Parathyroid adenoma (tissue), 2 donors: ENCODE data around the gene ROCK2.
A peak's percentile ranks its signal among the peaks of the same experiment; 100 is the strongest.

ENCODE experiments used
- H2AFZ ChIP-seq: fragments of 300-600 bp; sonication (generic); one replicate; pipeline ENCODE4 v1.7.0; 2017; ENCODE audit warnings: antibody characterized with exemption, mild to moderate bottlenecking
- H3K27ac ChIP-seq: fragments of 300-600 bp; sonication (generic); one replicate; pipeline ENCODE4 v1.7.0; 2017
- H3K27me3 ChIP-seq: fragments of 300-600 bp; sonication (generic); one replicate; pipeline ENCODE4 v1.7.0; 2017; ENCODE audit warnings: low read length; ENCODE audit not compliant: control insufficient read depth, insufficient read depth
- H3K36me3 ChIP-seq: fragments of 300-600 bp; sonication (generic); one replicate; pipeline ENCODE4 v1.7.0; 2017; ENCODE audit warnings: low read length; ENCODE audit not compliant: control insufficient read depth, insufficient read depth
- H3K4me1 ChIP-seq: fragments of 300-600 bp; sonication (generic); one replicate; pipeline ENCODE4 v1.7.0; 2017; ENCODE audit warnings: control low read depth
- H3K4me2 ChIP-seq: fragments of 300-600 bp; sonication (generic); one replicate; pipeline ENCODE4 v1.7.0; 2017; ENCODE audit warnings: low read length
- H3K4me3 ChIP-seq: fragments of 300-600 bp; sonication (generic); one replicate; pipeline ENCODE4 v1.7.0; 2017; ENCODE audit warnings: low read depth, low read length
- H3K79me2 ChIP-seq: fragments of 300-600 bp; sonication (generic); one replicate; pipeline ENCODE4 v1.7.0; 2017; ENCODE audit warnings: control low read depth
- H3K9ac ChIP-seq: fragments of 300-600 bp; sonication (generic); one replicate; pipeline ENCODE4 v1.7.0; 2017; ENCODE audit warnings: mild to moderate bottlenecking
- H3K9me3 ChIP-seq: fragments of 300-600 bp; sonication (generic); one replicate; pipeline ENCODE4 v1.7.0; 2017; ENCODE audit warnings: low read length; ENCODE audit not compliant: control insufficient read depth
- CTCF ChIP-seq: fragments of 300-600 bp; sonication (generic); IDR thresholded peaks from one replicate; pipeline ENCODE4 v1.7.0; 2017; ENCODE audit warnings: antibody characterized with exemption, mild to moderate bottlenecking
- donor health status: primary hyperparathyroidism.

The ROCK2 gene

DNA sequence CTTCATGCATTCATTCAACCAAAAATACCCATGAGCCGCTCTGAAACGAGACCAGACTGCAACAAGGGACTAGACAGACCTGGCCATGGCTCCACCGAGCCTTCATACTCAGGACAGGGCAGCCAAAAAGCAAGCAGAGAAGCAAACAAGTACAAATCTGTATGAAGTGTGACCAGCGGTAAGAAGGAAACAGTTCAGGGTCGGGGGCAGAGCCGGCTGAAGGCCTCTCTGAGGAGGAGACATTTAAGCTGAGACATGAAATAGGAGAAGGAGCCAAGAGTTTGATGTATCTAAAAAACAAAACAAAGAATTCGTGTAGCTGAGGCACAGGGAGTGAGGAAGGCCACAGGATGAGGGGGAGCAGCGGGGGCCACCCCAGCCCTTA lies 210.5 kb downstream of the ROCK2 start:
- H3K27me3 ChIP-seq: no peaks in the 10 kb centered on the region
- no peaks in the 10 kb centered on the region for H3K36me3 ChIP-seq
- no peak overlapping the region for H3K4me3 ChIP-seq
- no peak overlapping the region for H3K4me2 ChIP-seq
- H2AFZ ChIP-seq: peak overlapping the region; percentile 1
- H3K4me1 ChIP-seq: peaks cover 3% of the 10 kb centered on the region
- H3K9ac ChIP-seq: no peak overlapping the region
- no peaks in the 10 kb centered on the region for H3K9me3 ChIP-seq
- H3K27ac ChIP-seq: no peak overlapping the region
- TF ChIP-seq CTCF: no peak
- H3K79me2 ChIP-seq: no peaks in the 10 kb centered on the region

GRCh38 chr2:11133238-11133935 lies 211.0 kb downstream of the ROCK2 start:
- peak overlapping the region; percentile 88 for H3K4me2 ChIP-seq
- H3K36me3 ChIP-seq: no peaks in the 10 kb centered on the region
- TF ChIP-seq CTCF: no peak
- H3K9me3 ChIP-seq: no peaks in the 10 kb centered on the region
- no peaks in the 10 kb centered on the region for H3K27me3 ChIP-seq
- H3K4me1 ChIP-seq: peaks cover 3% of the 10 kb centered on the region
- no peaks in the 10 kb centered on the region for H3K79me2 ChIP-seq
- no peak overlapping the region for H3K27ac ChIP-seq
- H3K9ac ChIP-seq: no peak overlapping the region
- H2AFZ ChIP-seq: peak overlapping the region; percentile 78
- peak overlapping the region; percentile 52 for H3K4me3 ChIP-seq

DNA sequence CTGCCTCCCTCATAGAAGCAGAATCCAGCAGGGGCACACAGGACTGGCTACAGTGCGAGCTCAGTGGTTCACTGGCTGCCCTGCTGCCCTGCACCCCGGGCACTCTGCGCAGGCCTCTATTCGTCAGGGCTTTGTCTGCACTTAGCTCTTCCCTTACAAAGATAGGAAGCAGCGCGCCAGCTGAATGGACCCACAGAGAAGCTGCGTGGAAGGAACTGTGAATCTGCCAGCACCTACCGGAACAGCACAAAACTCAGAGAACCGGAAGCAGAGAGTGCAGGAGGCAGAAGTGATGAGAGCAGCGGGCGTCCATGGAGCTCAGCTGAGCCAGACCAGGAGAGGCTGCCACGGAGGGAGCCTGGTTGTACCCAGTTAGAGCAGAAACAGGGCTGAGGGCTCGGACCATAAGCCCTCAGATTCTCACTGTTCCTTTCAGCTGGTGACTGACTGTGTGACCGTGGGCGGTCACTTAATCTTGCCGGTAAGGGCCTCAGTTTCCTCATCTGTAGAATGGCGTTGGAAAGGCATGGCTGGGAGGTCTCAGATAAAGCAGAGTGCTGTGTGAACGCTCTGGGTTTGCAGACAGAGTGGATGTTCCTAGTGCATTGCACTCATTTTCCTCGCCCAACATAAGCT lies 212.3 kb downstream of the ROCK2 start:
- H3K27ac ChIP-seq: no peak overlapping the region
- peak overlapping the region; percentile 78 for H2AFZ ChIP-seq
- H3K4me2 ChIP-seq: peak overlapping the region; percentile 88
- H3K4me1 ChIP-seq: peaks cover 3% of the 10 kb centered on the region
- H3K27me3 ChIP-seq: no peaks in the 10 kb centered on the region
- H3K4me3 ChIP-seq: peak overlapping the region; percentile 52
- no peak overlapping the region for H3K9ac ChIP-seq
- H3K9me3 ChIP-seq: no peaks in the 10 kb centered on the region
- H3K36me3 ChIP-seq: no peaks in the 10 kb centered on the region
- no peaks in the 10 kb centered on the region for H3K79me2 ChIP-seq
- TF ChIP-seq CTCF: no peak

DNA sequence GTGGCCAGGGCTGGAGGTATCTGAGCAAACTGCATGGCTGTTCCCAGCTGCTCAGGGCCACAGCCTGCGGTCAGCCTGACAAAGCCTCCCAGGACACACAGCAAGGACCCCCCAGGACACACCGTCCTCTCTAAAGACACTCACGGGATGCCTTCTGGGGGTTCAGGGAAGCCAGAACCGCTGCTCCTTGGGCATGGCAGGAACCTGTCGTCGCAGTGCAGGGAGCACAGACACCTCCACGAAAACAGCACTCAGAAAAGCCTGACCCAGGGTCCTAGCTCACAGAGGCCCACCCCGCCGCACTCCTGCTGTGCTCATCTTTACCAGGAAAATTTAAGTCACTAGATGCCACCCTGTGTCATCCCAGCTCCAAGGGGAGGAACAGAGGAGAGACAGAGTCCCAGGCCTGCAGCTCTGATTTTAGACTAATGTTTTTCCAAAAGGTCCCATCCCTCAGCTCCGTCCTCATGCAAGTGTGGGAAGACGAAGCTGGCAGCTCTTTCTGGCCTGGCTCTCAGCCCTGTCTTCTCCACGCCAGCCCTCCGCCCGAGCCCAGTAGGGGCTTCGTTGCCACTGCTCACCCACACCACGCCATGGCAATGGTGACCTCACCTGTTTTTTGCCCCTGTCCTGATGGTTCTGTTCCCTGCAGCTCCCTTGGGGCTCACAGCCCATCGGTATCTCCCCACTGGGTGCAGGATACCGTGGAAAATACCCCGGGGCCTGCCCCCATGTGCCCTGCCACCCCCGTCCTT lies 213.1 kb downstream of the ROCK2 start:
- no peak overlapping the region for H3K4me3 ChIP-seq
- no peaks in the 10 kb centered on the region for H3K79me2 ChIP-seq
- TF ChIP-seq CTCF: no peak
- no peak overlapping the region for H3K4me2 ChIP-seq
- H3K9ac ChIP-seq: no peak overlapping the region
- H3K9me3 ChIP-seq: no peaks in the 10 kb centered on the region
- H3K27me3 ChIP-seq: no peaks in the 10 kb centered on the region
- H3K36me3 ChIP-seq: no peaks in the 10 kb centered on the region
- H2AFZ ChIP-seq: no peak overlapping the region
- peaks cover 3% of the 10 kb centered on the region for H3K4me1 ChIP-seq
- H3K27ac ChIP-seq: no peak overlapping the region
